Stomach (tissue), 9 donors: ENCODE data around the gene OSBPL9. TPM values are rescaled to one million over a fixed set of nuclear protein-coding genes. Genes with fewer than 3 reads are reported as not detected.
"Not testable (repeated sequence)": the region's sequence is repeated elsewhere in the genome, so short reads cannot be mapped to it uniquely, and the experiment has no call there.

Experiments used
- DNase-seq, 2 donors: peaks; one replicate each; pipeline versions ENCODE4 v3.0.0 to v3.0.0-alpha.2; 2013 to 2019
- H3K27ac ChIP-seq, 5 donors: fragments of 200-600 bp in 4 of 5; sonication (generic) in 4 of 5; one replicate each; pipeline ENCODE4 v1.5.1; 2013 to 2019; ENCODE audit warnings: mild to moderate bottlenecking in 1 of 5, moderate library complexity in 1 of 5
- H3K27me3 ChIP-seq, 3 donors: fragments of 200-600 bp; sonication (generic); one replicate each; pipeline ENCODE4 v1.5.1; 2017 to 2019; ENCODE audit warnings: mixed run types in 1 of 3
- H3K36me3 ChIP-seq, 4 donors: fragments of 200-600 bp; sonication (generic); 1 replicate in 3 of 4; 2 replicates in 1 of 4; pipeline ENCODE4 v1.5.1; 2016 to 2019
- H3K4me1 ChIP-seq, 4 donors: fragments of 200-600 bp; sonication (generic); one replicate each; pipeline ENCODE4 v1.5.1; 2016 to 2019
- H3K4me3 ChIP-seq, 4 donors: fragments of 200-600 bp; sonication (generic) in 3 of 4; one replicate each; pipeline ENCODE4 v1.5.1; 2016 to 2019; ENCODE audit warnings: mild to moderate bottlenecking in 1 of 4
- H3K9me3 ChIP-seq, 4 donors: fragments of 200-600 bp; sonication (generic); one replicate each; pipeline ENCODE4 v1.5.1; 2016 to 2019
- EP300 ChIP-seq: sonication (generic); formaldehyde crosslinking; IDR thresholded peaks from one replicate; pipeline ENCODE4 v1.6.1; 2017; ENCODE audit warnings: antibody characterized with exemption
- POLR2A ChIP-seq, 4 donors: fragments of 450-650 bp; IDR thresholded peaks; one replicate each; pipeline ENCODE4 v1.6.1; 2016; ENCODE audit warnings: antibody characterized with exemption in 4 of 4, control low read depth in 2 of 4, mild to moderate bottlenecking in 1 of 4, moderate library complexity in 1 of 4
- POLR2AphosphoS5 ChIP-seq, 3 donors: sonication (generic); formaldehyde crosslinking; IDR thresholded peaks; one replicate each; pipeline ENCODE4 v1.6.1; 2016; ENCODE audit warnings: antibody characterized with exemption in 3 of 3
- WGBS, 5 donors: extraction: QIAGEN DNeasy Blood & Tissue Kit in 3 of 5; methylation state at CpG; one replicate each; pipeline versions ENCODE4 v1.1.5 to v1.1.7; 2013 to 2018; 5-methylcytosine and 5-hydroxymethylcytosine counted together
- intact Hi-C: fragments of 100-400 bp; cut with DNase I; formaldehyde crosslinking; loops from one replicate; pipeline ENCODE4 v1.15.1; 2023; ENCODE audit warnings: low total_unique reads
- polyA plus RNA-seq, 3 donors: library from polyadenylated mRNA; stranded (reverse); fragments of 200-250 nt; gene quantifications; one replicate each; pipeline ENCODE4 v1.2.3, GENCODE V29; 2013
- total RNA-seq, 5 donors: library from RNA; depleted of rRNA; stranded (reverse); fragments of >200 nt; gene quantifications; one replicate each; pipeline versions ENCODE4 v1.1.0 to v1.2.3, GENCODE V29; 2014 to 2016
- TF ChIP-seq, protein P1 (sequence below), 7 experiments: fragments of 450-650 bp in 4 of 7; fragments of 200-600 bp in 3 of 7; sonication (generic) in 3 of 7; IDR thresholded peaks; one replicate each; pipeline ENCODE4 v1.5.1; 2016 to 2019; ENCODE audit warnings: antibody characterized with exemption in 7 of 7, control low read depth in 2 of 7, mild to moderate bottlenecking in 1 of 7
- donor health status: healthy with polysubstance abuse.
- donor health status: Bipolar disorder and iron deficiency.
- donor health status: healthy.

Gene OSBPL9
- total and polyA plus RNA-seq, 8 donors = 29.8 to 461 (median 109) TPM

DNA sequence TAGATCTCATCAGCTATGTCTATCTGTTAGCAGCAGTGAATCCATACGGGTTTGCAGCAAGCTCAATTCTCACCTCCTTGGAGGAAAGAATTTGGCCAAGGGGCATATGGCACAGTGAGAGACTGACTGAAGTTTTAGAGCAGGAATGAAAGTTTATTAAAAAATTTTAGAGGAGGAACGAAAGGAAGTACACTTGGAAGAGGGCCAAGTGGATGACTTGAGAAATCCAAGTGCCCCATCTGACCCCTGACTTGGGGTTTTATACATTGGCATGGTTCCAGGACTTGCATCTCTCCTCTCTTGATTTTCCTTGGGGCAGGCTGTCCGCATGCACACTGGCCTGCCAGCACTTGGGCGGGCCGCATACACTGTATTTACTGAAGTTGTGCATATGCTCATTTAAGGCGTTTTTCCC is 9.2 kb upstream of the OSBPL9 start:
- 63 to 75% (median 71%) methylated on average over 6 of the region's 6 CpGs for WGBS, 5 donors
- no peak for DNase-seq
- H3K4me1 ChIP-seq = peaks cover 0 to 28% (median 8%) of the 10 kb centered on the region in 4 donors
- TF ChIP-seq, protein P1, sequence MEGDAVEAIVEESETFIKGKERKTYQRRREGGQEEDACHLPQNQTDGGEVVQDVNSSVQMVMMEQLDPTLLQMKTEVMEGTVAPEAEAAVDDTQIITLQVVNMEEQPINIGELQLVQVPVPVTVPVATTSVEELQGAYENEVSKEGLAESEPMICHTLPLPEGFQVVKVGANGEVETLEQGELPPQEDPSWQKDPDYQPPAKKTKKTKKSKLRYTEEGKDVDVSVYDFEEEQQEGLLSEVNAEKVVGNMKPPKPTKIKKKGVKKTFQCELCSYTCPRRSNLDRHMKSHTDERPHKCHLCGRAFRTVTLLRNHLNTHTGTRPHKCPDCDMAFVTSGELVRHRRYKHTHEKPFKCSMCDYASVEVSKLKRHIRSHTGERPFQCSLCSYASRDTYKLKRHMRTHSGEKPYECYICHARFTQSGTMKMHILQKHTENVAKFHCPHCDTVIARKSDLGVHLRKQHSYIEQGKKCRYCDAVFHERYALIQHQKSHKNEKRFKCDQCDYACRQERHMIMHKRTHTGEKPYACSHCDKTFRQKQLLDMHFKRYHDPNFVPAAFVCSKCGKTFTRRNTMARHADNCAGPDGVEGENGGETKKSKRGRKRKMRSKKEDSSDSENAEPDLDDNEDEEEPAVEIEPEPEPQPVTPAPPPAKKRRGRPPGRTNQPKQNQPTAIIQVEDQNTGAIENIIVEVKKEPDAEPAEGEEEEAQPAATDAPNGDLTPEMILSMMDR (IDR thresholded peaks at IDR 0.05) = no peak
- TF ChIP-seq EP300 (no peak), POLR2A (IDR thresholded peaks at IDR 0.05) (no peak), POLR2AphosphoS5 (IDR thresholded peaks at IDR 0.05) (no peak)
- H3K27ac ChIP-seq = no peak overlapping the region
- H3K27me3 ChIP-seq = no peaks in the 10 kb centered on the region
- intact Hi-C loops = no loop called here
- no peaks in the 10 kb centered on the region for H3K9me3 ChIP-seq
- no peak overlapping the region for H3K4me3 ChIP-seq
- no peaks in the 10 kb centered on the region for H3K36me3 ChIP-seq

DNA sequence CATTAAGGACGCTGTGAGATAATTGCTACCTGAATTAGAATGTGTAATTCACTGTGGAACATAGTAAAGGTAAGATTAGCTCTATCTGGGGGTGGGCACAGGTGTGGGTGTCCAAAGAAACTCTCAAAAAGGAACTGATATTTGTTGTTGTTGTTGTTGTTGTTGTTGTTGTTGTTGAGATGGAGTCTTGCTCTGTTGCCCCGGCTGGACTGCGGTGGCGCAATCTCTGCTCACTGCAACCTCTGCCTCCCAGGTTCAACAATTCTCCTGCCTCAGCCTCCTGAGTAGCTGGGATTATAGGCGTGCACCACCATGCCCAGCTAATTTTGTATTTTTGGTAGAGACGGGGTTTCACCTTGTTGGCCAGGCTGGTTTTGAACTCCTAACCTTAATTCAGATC is 6.8 kb upstream of the OSBPL9 start:
- H3K27ac ChIP-seq, intact Hi-C loops, H3K27me3 ChIP-seq, H3K9me3 ChIP-seq, DNase-seq, H3K4me3 ChIP-seq, H3K36me3 ChIP-seq: not testable (repeated sequence)
- H3K4me1 ChIP-seq = peaks cover 0 to 40% (median 8%) of the 10 kb centered on the region in 4 donors
- 95 to 98% (median 96%) methylated on average over 6 of the region's 6 CpGs for WGBS, 5 donors

DNA sequence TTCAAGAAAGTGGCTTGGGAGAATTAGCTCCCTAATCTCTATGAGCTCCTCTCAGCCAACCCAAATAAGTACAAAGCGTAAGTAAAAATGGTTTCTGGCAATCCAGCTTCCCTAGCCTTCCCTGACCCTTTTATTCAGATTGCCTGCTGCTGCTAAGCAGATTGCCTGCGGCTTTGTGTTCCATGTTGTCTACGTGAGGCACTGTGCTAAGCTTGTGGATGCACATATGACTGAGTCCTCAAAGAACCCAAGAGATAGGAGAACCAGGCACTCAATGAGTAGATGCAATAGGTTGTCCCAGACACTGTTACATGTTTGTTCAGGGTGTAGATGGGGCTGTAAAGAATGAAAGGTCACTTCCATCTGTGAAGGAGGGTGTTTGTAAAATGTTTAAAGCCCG is 6.3 kb upstream of the OSBPL9 start:
- peaks cover 0 to 39% (median 8%) of the 10 kb centered on the region in 4 donors for H3K4me1 ChIP-seq
- H3K27me3 ChIP-seq = no peaks in the 10 kb centered on the region
- H3K36me3 ChIP-seq = no peaks in the 10 kb centered on the region
- TF ChIP-seq, protein P1 (IDR thresholded peaks at IDR 0.05) = no peak
- TF ChIP-seq POLR2AphosphoS5 (IDR thresholded peaks at IDR 0.05) (no peak), POLR2A (IDR thresholded peaks at IDR 0.05) (no peak), EP300 (no peak)
- no peaks in the 10 kb centered on the region for H3K9me3 ChIP-seq
- H3K4me3 ChIP-seq = no peak overlapping the region
- 67 to 80% (median 75%) methylated on average over 4 of the region's 4 CpGs for WGBS, 5 donors
- no peak for DNase-seq
- intact Hi-C loops = no loop called here
- H3K27ac ChIP-seq = no peak overlapping the region

DNA sequence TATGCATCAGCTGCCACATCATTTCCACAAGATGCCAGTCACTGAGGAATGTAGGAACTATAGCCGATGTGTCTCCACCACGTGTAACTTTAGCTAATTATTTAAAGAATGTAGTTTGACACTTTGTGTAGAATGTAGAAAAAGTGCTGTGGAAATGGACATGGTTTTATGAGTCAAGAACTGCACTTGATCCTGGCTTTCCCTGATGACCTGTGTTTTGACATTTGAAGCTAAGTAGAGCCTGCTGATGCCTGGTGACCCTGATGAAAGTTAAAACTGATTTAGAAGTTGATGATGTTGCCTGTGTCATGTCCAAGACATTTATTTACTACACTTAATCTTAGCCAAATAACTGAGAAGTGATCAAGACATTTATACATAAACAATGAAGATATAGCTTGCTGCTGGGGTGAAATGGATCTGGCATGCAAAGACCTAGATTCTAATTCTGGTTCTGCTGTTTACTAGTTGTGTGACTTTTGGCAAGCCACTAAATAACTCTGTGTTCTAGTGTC is 4.4 kb upstream of the OSBPL9 start:
- no peaks in the 10 kb centered on the region for H3K27me3 ChIP-seq
- H3K4me3 ChIP-seq = no peak overlapping the region
- DNase-seq = no peak
- no peaks in the 10 kb centered on the region for H3K9me3 ChIP-seq
- H3K27ac ChIP-seq = peak overlapping the region in 2 of 5 donors; percentile 13 to 38
- intact Hi-C loops = no loop called here
- H3K36me3 ChIP-seq = no peaks in the 10 kb centered on the region
- 24 to 38% (median 35%) methylated on average over 2 of the region's 2 CpGs for WGBS, 5 donors
- peaks cover 6 to 42% (median 17%) of the 10 kb centered on the region in 4 donors for H3K4me1 ChIP-seq
- TF ChIP-seq POLR2AphosphoS5 (IDR thresholded peaks at IDR 0.05) = peak; percentile 1 to 60 (median 6)
- TF ChIP-seq, protein P1 (IDR thresholded peaks at IDR 0.05) = no peak
- TF ChIP-seq POLR2A (IDR thresholded peaks at IDR 0.05) = no peak

DNA sequence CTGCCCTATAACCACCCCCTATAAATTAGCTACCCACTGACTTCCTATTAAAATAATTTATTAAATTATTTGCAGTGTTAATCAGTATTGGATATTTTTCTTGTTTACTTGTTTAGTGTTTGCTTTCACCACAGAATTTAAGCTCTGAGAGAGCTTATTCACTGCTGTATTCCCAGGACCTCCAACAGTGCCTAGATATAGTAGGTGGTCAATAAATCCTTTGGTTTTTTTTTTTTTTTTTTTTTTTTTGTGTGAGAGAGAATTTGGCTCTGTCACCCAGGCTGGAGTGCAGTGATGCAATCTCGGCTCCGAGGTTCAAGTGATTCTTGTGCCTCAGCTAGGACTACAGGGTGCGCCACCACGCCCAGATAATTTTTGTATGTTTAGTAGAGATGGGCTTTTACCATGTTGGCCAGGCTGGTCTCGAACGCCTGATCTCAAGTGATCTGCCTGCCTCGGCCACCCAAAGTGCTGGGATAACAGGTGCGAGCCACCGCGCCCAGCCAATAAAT is 1.1 kb upstream of the OSBPL9 start:
- intact Hi-C loops = no loop called here
- WGBS, 5 donors = 84 to 94% (median 89%) methylated on average over 8 to 10 of the region's 10 CpGs
- Histone ChIP-seq H3K27me3 (no peaks in the 10 kb centered on the region), H3K9me3 (no peaks in the 10 kb centered on the region), H3K4me3 (no peak overlapping the region), H3K27ac (no peak overlapping the region), H3K36me3 (no peaks in the 10 kb centered on the region), H3K4me1 (peaks cover 24 to 68% (median 36%) of the 10 kb centered on the region in 4 donors)
- DNase-seq = no peak
- TF ChIP-seq POLR2A (IDR thresholded peaks at IDR 0.05) = no peak
- TF ChIP-seq POLR2AphosphoS5 (IDR thresholded peaks at IDR 0.05) = no peak
- no peak for TF ChIP-seq EP300
- TF ChIP-seq, protein P1 (IDR thresholded peaks at IDR 0.05) = no peak
